ENCODE results near the gene PPP1R9A.

GRCh38 chr7:95263785-95264362, 356.5 kb downstream of the PPP1R9A start:
- TF ChIP-seq POLR2A (IDR thresholded peaks at IDR 0.05) (no peak), CTCF (IDR thresholded peaks at IDR 0.05) (no peak)

All from Peyer's patch (tissue), 4 donors.